Body of pancreas (tissue), 4 donors: ENCODE results near the gene IFI16.

Source experiments
- POLR2A ChIP-seq, 3 donors: fragments of 450-650 bp; IDR thresholded peaks; one replicate each; pipeline ENCODE4 v1.6.1; 2016; ENCODE audit warnings: antibody characterized with exemption in 3 of 3, mild to moderate bottlenecking in 2 of 3
- TF ChIP-seq, protein P1 (sequence below), 7 experiments: fragments of 450-650 bp in 4 of 7; fragments of 200-600 bp in 3 of 7; sonication (generic) in 3 of 7; IDR thresholded peaks; one replicate each; pipeline ENCODE4 v1.5.1; 2016 to 2019; ENCODE audit warnings: antibody characterized with exemption in 7 of 7

- TF ChIP-seq, protein P1, sequence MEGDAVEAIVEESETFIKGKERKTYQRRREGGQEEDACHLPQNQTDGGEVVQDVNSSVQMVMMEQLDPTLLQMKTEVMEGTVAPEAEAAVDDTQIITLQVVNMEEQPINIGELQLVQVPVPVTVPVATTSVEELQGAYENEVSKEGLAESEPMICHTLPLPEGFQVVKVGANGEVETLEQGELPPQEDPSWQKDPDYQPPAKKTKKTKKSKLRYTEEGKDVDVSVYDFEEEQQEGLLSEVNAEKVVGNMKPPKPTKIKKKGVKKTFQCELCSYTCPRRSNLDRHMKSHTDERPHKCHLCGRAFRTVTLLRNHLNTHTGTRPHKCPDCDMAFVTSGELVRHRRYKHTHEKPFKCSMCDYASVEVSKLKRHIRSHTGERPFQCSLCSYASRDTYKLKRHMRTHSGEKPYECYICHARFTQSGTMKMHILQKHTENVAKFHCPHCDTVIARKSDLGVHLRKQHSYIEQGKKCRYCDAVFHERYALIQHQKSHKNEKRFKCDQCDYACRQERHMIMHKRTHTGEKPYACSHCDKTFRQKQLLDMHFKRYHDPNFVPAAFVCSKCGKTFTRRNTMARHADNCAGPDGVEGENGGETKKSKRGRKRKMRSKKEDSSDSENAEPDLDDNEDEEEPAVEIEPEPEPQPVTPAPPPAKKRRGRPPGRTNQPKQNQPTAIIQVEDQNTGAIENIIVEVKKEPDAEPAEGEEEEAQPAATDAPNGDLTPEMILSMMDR (IDR thresholded peaks at IDR 0.05) = no peak
- no peak for TF ChIP-seq POLR2A (IDR thresholded peaks at IDR 0.05)
These were observed 941 bp upstream of the IFI16 start for GRCh38 chr1:159008744-159009188.
